ENCODE data around the gene CUL4A. TPM values are rescaled to one million over a fixed set of nuclear protein-coding genes. Genes with fewer than 3 reads are reported as not detected.

Gene CUL4A
- total RNA-seq, 4 donors from 2014 or later: 87.6 to 150 (median 110) TPM

GRCh38 chr13:113176822-113177221 is 32.6 kb upstream of the CUL4A start:
- Histone ChIP-seq H3K4me3 (no peak overlapping the region), H3K9me3 (no peaks in the 10 kb centered on the region), H3K27me3 (no peaks in the 10 kb centered on the region), H3K27ac (no peak overlapping the region), H3K36me3 (peaks cover 0 to 36% (median 12%) of the 10 kb centered on the region in 4 donors), H3K4me1 (peaks cover 0 to 10% (median 5%) of the 10 kb centered on the region in 4 donors)
- in situ Hi-C loops (cut with MboI; ENCODE audit: low pct_ligation_motif_present in 1 of 4, low pct_unique_long_range_greater_than_20kb in 1 of 4, low sequenced_read_pairs in 3 of 4) (no loop called here), intact Hi-C loops (cut with DNase I; ENCODE audit: low total_unique reads) (no loop called here)
- TF ChIP-seq POLR2A (IDR thresholded peaks at IDR 0.05) (no peak), CTCF (IDR thresholded peaks at IDR 0.05) (no peak), EP300 (IDR thresholded peaks at IDR 0.05; ENCODE audit: low read depth) (no peak), POLR2AphosphoS5 (IDR thresholded peaks at IDR 0.05) (no peak)
- 96 to 100% methylated on average over 1 to 14 of the region's 14 CpGs for WGBS, 2 donors (ENCODE audit: low coverage in 1 of 2)
- no peak for DNase-seq

DNA sequence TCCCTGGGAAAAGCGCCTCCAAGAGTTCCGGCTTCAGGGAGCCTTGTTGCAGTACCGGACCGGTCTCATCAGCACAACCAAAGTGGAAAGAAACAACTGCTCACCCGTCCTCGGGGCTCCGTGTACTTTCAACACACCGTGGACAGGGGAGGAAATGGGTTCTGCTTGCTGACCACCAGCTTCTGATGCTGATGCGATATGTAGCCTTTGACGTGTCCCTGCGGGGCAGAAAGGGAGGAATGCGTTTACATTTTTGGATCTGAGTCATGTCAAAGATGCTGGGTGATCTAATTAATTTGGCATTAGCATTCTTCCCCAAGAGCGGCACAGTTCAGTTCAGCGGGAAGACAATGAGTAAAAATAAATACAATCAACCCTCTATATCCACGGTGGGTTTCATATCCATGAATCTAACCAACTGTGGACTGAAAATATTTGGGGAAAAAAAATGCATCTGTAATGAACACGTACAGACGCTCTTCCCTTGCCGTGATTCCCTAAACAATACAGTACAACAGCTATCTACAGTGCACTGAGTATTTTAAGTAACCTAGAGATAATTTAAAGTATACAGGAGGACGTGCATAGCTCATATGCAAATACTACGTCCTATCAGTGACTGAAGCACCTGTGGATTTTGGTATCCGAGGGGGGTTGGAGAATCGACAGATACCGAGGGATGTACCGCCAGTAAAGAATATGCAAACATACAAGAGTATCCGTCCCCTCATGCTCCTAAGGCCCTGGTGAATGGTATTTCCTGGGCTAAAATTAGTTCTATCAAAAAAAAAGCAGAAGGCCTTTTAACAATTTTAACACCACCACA is 31.1 kb upstream of the CUL4A start:
- WGBS, 2 donors (ENCODE audit: low coverage in 1 of 2): 87 to 91% methylated on average over 6 to 25 of the region's 25 CpGs
- TF ChIP-seq CTCF (IDR thresholded peaks at IDR 0.05) (no peak), POLR2AphosphoS5 (IDR thresholded peaks at IDR 0.05) (no peak), EP300 (IDR thresholded peaks at IDR 0.05; ENCODE audit: low read depth) (no peak), POLR2A (IDR thresholded peaks at IDR 0.05) (no peak)
- in situ Hi-C loops (cut with MboI; ENCODE audit: low pct_ligation_motif_present in 1 of 4, low pct_unique_long_range_greater_than_20kb in 1 of 4, low sequenced_read_pairs in 3 of 4) (no loop called here), intact Hi-C loops (cut with DNase I; ENCODE audit: low total_unique reads) (no loop called here)
- peaks cover 0 to 42% (median 12%) of the 10 kb centered on the region in 4 donors for H3K36me3 ChIP-seq
- no peaks in the 10 kb centered on the region for H3K9me3 ChIP-seq
- H3K27me3 ChIP-seq: no peaks in the 10 kb centered on the region
- H3K4me1 ChIP-seq: peaks cover 0 to 10% (median 5%) of the 10 kb centered on the region in 4 donors
- H3K27ac ChIP-seq: no peak overlapping the region
- no peak for DNase-seq
- no peak overlapping the region for H3K4me3 ChIP-seq

DNA sequence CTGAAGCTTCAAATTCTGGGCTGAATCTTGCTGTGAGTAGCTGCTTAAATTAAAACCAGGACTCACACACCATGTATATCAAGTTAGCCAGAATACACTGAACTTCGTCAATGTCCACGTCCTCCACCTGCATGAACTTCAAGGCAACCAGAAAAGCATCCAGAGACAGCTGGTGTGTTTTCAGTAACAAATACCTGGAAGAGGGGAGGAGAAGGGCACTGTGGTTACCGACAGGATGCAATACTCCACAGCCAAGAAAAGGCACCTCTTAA is 30.6 kb upstream of the CUL4A start:
- TF ChIP-seq EP300 (IDR thresholded peaks at IDR 0.05; ENCODE audit: low read depth) (no peak), POLR2AphosphoS5 (IDR thresholded peaks at IDR 0.05) (no peak), POLR2A (IDR thresholded peaks at IDR 0.05) (no peak)
- H3K27me3 ChIP-seq: no peaks in the 10 kb centered on the region
- WGBS, 2 donors (ENCODE audit: low coverage in 1 of 2): 84 to 94% methylated on average over 2 to 3 of the region's 3 CpGs
- intact Hi-C loops (cut with DNase I; ENCODE audit: low total_unique reads) (no loop called here), in situ Hi-C loops (cut with MboI; ENCODE audit: low pct_ligation_motif_present in 1 of 4, low pct_unique_long_range_greater_than_20kb in 1 of 4, low sequenced_read_pairs in 3 of 4) (no loop called here)
- no peaks in the 10 kb centered on the region for H3K9me3 ChIP-seq
- peaks cover 0 to 48% (median 15%) of the 10 kb centered on the region in 4 donors for H3K36me3 ChIP-seq
- DNase-seq: no peak
- H3K27ac ChIP-seq: no peak overlapping the region
- H3K4me3 ChIP-seq: no peak overlapping the region
- peaks cover 0 to 10% (median 5%) of the 10 kb centered on the region in 4 donors for H3K4me1 ChIP-seq

DNA sequence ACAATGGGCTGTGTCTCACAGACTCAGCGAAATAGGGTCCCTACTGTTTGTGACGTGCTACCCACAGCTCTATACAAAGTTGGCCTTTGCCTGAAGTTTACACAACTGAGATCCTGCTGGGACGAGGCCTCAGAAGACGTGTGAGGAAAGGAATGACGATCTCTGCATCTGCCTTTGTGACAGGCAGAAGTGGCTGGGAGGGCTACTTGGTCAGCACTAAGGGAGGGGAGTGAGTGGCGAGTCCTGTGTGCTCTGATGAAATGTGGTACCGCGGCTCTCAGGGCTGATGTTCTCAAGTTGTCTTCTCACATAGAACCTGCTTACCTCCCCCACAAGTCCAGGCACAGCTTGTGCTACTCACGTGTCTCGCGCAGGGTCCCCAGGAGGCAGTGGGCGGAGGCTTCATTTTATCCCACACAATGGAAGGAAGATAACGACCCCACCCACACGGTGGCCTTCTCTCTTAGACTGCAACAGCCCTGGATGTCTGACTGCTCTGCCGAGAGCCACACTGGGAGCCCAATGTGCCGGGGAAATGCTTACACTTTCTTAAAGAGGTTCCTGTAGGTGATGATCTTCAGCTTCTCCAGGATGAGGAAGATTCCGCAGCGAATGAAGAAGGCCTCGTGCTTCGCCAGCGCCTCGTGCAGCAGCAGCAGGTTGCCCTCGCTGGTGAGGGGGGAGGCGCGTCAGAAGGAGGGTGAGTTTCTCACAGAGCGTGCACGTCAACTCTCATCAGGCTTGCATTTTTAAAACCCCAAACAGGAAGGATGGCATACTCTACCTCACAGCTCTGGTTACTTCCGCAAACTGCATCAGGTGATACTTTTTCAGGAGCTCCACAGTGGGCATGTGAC is 29.8 kb upstream of the CUL4A start:
- Histone ChIP-seq H3K9me3 (no peaks in the 10 kb centered on the region), H3K36me3 (peaks cover 0 to 54% (median 19%) of the 10 kb centered on the region in 4 donors), H3K4me3 (no peak overlapping the region), H3K4me1 (peaks cover 0 to 10% (median 5%) of the 10 kb centered on the region in 4 donors), H3K27ac (no peak overlapping the region), H3K27me3 (no peaks in the 10 kb centered on the region)
- WGBS, 2 donors (ENCODE audit: low coverage in 1 of 2): 87 to 100% methylated on average over 3 to 28 of the region's 28 CpGs
- intact Hi-C loops (cut with DNase I; ENCODE audit: low total_unique reads): no loop called here
- in situ Hi-C loops (cut with MboI; ENCODE audit: low pct_ligation_motif_present in 1 of 4, low pct_unique_long_range_greater_than_20kb in 1 of 4, low sequenced_read_pairs in 3 of 4): no loop called here
- DNase-seq: no peak
- TF ChIP-seq POLR2A (IDR thresholded peaks at IDR 0.05) (no peak), CTCF (IDR thresholded peaks at IDR 0.05) (no peak), EP300 (IDR thresholded peaks at IDR 0.05; ENCODE audit: low read depth) (no peak), POLR2AphosphoS5 (IDR thresholded peaks at IDR 0.05) (no peak)

Measured in transverse colon (tissue), 4 donors.